Activated T-cell treated with anti-CD3 and anti-CD28 coated beads, Interleukin-2, amount 50 U/mL, for 1 hour (primary cell): Measurements from ENCODE around the gene NARS2.
"Not testable (repeated sequence)": the region's sequence is repeated elsewhere in the genome, so short reads cannot be mapped to it uniquely, and the experiment has no call there.

ENCODE experiments used
- DNase-seq: peaks from one replicate; pipeline ENCODE4 v3.0.0-alpha.2; 2020

Gene NARS2

GRCh38 chr11:78539506-78539905 lies 35.2 kb downstream of the NARS2 start:
- DNase-seq, result no peak

GRCh38 chr11:78536933-78537332 lies 37.7 kb downstream of the NARS2 start:
- no peak for DNase-seq

- no peak for DNase-seq
Measured at GRCh38 chr11:78535920-78536319, 38.7 kb downstream of the NARS2 start.

- DNase-seq, result no peak
Measured at GRCh38 chr11:78535027-78535426, 39.6 kb downstream of the NARS2 start.

- DNase-seq, result no peak
Measured at GRCh38 chr11:78533399-78533798, 41.3 kb downstream of the NARS2 start.

- no peak for DNase-seq
Measured at GRCh38 chr11:78532991-78533390, 41.7 kb downstream of the NARS2 start.

GRCh38 chr11:78526497-78527146 lies 48.0 kb downstream of the NARS2 start:
- DNase-seq, result no peak

GRCh38 chr11:78525720-78526119 lies 48.9 kb downstream of the NARS2 start:
- no peak for DNase-seq

GRCh38 chr11:78520230-78520629 lies 54.4 kb downstream of the NARS2 start:
- no peak for DNase-seq

- DNase-seq, result no peak
Measured at GRCh38 chr11:78516281-78516680, 58.4 kb downstream of the NARS2 start.

- no peak for DNase-seq
Measured at GRCh38 chr11:78514922-78515502, 59.7 kb downstream of the NARS2 start.

- DNase-seq, result not testable (repeated sequence)
Measured at GRCh38 chr11:78513085-78513484, 61.6 kb downstream of the NARS2 start.

GRCh38 chr11:78510597-78510996 lies 64.1 kb downstream of the NARS2 start:
- DNase-seq, result no peak

- DNase-seq, result no peak
Measured at GRCh38 chr11:78510025-78510596, 64.6 kb downstream of the NARS2 start.

- no peak for DNase-seq
Measured at GRCh38 chr11:78504708-78505107, 70.0 kb downstream of the NARS2 start.

GRCh38 chr11:78504181-78504580 lies 70.5 kb downstream of the NARS2 start:
- DNase-seq, result no peak

GRCh38 chr11:78499971-78500370 lies 74.7 kb downstream of the NARS2 start:
- DNase-seq, result no peak

GRCh38 chr11:78497293-78497692 lies 77.4 kb downstream of the NARS2 start:
- DNase-seq, result no peak

GRCh38 chr11:78493413-78493975 lies 81.2 kb downstream of the NARS2 start:
- DNase-seq, result no peak

GRCh38 chr11:78492973-78493372 lies 81.7 kb downstream of the NARS2 start:
- no peak for DNase-seq

- DNase-seq, result no peak
Measured at GRCh38 chr11:78489184-78489583, 85.5 kb downstream of the NARS2 start.

- no peak for DNase-seq
Measured at GRCh38 chr11:78478536-78478935, 96.1 kb downstream of the NARS2 start.

GRCh38 chr11:78476066-78476465 lies 98.6 kb downstream of the NARS2 start:
- DNase-seq, result no peak

- DNase-seq, result no peak
Measured at GRCh38 chr11:78474451-78474850, 100.2 kb downstream of the NARS2 start.
